ENCODE results near the gene ZNF414.

The ZNF414 gene

GRCh38 chr19:8501516-8501915 lies 12.5 kb downstream of the ZNF414 start:
- no peak overlapping the region for H3K4me3 ChIP-seq (ENCODE audit: low read depth, low read length)
- TF ChIP-seq, protein P1, sequence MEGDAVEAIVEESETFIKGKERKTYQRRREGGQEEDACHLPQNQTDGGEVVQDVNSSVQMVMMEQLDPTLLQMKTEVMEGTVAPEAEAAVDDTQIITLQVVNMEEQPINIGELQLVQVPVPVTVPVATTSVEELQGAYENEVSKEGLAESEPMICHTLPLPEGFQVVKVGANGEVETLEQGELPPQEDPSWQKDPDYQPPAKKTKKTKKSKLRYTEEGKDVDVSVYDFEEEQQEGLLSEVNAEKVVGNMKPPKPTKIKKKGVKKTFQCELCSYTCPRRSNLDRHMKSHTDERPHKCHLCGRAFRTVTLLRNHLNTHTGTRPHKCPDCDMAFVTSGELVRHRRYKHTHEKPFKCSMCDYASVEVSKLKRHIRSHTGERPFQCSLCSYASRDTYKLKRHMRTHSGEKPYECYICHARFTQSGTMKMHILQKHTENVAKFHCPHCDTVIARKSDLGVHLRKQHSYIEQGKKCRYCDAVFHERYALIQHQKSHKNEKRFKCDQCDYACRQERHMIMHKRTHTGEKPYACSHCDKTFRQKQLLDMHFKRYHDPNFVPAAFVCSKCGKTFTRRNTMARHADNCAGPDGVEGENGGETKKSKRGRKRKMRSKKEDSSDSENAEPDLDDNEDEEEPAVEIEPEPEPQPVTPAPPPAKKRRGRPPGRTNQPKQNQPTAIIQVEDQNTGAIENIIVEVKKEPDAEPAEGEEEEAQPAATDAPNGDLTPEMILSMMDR (IDR thresholded peaks at IDR 0.05; ENCODE audit: borderline replicate concordance, insufficient read depth, low read depth, low read length) = no peak

DNA sequence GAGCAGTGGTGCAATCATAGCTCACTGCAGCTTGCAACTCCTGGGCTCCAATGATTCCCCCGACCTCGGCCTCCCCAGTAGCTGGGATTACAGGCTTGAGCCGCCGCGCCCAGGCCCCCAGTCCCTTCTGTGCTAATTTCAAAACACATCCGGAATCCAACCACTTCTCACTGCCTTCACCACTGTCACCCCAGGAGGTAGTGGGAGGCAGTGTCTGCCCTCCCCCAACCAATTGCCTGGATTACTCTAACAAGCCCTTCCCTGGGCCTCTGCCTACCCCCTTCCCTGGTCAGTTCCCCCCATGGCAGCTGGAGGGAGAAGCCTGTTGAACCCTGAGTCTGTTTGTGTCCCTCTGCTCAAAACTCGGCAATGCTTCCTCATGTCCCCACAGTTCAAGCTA lies 13.8 kb downstream of the ZNF414 start:
- TF ChIP-seq, protein P1 (IDR thresholded peaks at IDR 0.05; ENCODE audit: borderline replicate concordance, insufficient read depth, low read depth, low read length) = no peak
- H3K4me3 ChIP-seq (ENCODE audit: low read depth, low read length) = no peak overlapping the region

- H3K4me3 ChIP-seq (ENCODE audit: low read depth, low read length) = no peak overlapping the region
- TF ChIP-seq, protein P1 (IDR thresholded peaks at IDR 0.05; ENCODE audit: borderline replicate concordance, insufficient read depth, low read depth, low read length) = no peak
Observed at GRCh38 chr19:8499048-8499833, 14.7 kb downstream of the ZNF414 start.

GRCh38 chr19:8498295-8498694 lies 15.7 kb downstream of the ZNF414 start:
- TF ChIP-seq, protein P1 (IDR thresholded peaks at IDR 0.05; ENCODE audit: borderline replicate concordance, insufficient read depth, low read depth, low read length) = no peak
- no peak overlapping the region for H3K4me3 ChIP-seq (ENCODE audit: low read depth, low read length)

- TF ChIP-seq, protein P1 (IDR thresholded peaks at IDR 0.05; ENCODE audit: borderline replicate concordance, insufficient read depth, low read depth, low read length) = no peak
- H3K4me3 ChIP-seq (ENCODE audit: low read depth, low read length) = no peak overlapping the region
Observed at GRCh38 chr19:8494158-8494557, 19.8 kb downstream of the ZNF414 start.

DNA sequence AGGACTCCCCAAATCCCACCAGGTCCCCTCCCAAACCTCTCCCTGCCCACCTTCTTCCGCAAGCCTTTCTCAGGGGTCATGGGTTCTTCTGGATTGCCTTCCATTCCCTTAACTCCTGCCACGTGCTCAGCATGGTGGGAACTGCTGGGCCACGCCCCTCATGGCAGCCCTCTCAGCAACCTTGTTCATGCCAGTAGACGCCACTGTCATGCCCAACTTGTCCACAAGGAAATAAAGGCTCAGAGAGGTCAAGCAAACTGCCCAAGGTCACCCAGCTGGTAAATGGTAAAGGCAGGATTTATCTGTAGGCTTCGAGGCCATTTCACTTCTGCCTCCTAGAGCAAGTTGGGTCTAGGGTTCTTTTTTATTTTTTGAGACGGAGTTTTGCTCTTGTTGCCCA lies 22.4 kb downstream of the ZNF414 start:
- TF ChIP-seq, protein P1 (IDR thresholded peaks at IDR 0.05; ENCODE audit: borderline replicate concordance, insufficient read depth, low read depth, low read length) = no peak
- no peak overlapping the region for H3K4me3 ChIP-seq (ENCODE audit: low read depth, low read length)

- H3K4me3 ChIP-seq (ENCODE audit: low read depth, low read length) = no peak overlapping the region
- TF ChIP-seq, protein P1 (IDR thresholded peaks at IDR 0.05; ENCODE audit: borderline replicate concordance, insufficient read depth, low read depth, low read length) = no peak
Observed at GRCh38 chr19:8490873-8491272, 23.1 kb downstream of the ZNF414 start.
